ENCODE data around the gene CCDC57.

GRCh38 chr17:82244413-82245133 lies 31.9 kb upstream of the CCDC57 start:
- TF ChIP-seq CTCF (IDR thresholded peaks at IDR 0.05) (peak in 1 of 6 experiments; percentile 20), POLR2A (IDR thresholded peaks at IDR 0.05) (no peak)

Measured in thyroid gland (tissue), 4 donors.